GM18907 (cell line): ENCODE measurements around the gene OR2T4.
A peak's percentile ranks its signal among the peaks of the same experiment; 100 is the strongest.

Source experiments
- ATAC-seq: cut with Tn5 transposase; IDR thresholded peaks from one replicate; pipeline ENCODE4 v1.9.1; 2021; ENCODE audit warnings: mild to moderate bottlenecking, moderate library complexity; ENCODE audit not compliant: unreplicated experiment

The OR2T4 gene, protein sequence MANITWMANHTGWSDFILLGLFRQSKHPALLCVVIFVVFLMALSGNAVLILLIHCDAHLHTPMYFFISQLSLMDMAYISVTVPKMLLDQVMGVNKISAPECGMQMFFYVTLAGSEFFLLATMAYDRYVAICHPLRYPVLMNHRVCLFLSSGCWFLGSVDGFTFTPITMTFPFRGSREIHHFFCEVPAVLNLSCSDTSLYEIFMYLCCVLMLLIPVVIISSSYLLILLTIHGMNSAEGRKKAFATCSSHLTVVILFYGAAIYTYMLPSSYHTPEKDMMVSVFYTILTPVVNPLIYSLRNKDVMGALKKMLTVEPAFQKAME

DNA sequence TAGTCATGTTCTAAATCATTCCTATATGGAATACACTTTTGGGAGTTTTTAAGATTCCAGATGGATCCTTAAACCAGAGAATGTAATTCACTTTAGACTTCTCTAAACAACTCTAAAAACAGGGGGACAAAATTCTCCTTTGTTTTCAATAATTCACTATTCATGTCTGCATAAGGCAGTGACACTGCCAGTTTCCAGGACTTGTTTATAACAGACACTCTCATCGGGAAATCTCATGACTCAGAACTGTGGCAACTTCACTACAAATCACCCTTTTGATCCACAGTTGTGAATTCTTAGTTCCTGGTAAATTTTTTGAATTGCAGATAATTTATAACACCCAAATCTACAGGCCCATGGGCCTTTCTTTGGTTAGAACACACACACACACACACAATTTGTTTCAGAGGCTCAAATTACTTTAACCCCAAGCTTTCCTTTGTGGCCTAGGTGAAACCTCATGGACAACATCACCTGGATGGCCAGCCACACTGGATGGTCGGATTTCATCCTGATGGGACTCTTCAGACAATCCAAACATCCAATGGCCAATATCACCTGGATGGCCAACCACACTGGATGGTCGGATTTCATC, at the start of gene OR2T4:
OR2T4 (plus strand) TSS at position 545 of the 595 bp plus-strand sequence; CDS start at position 545, 0 bp downstream.
- no peak for ATAC-seq

DNA sequence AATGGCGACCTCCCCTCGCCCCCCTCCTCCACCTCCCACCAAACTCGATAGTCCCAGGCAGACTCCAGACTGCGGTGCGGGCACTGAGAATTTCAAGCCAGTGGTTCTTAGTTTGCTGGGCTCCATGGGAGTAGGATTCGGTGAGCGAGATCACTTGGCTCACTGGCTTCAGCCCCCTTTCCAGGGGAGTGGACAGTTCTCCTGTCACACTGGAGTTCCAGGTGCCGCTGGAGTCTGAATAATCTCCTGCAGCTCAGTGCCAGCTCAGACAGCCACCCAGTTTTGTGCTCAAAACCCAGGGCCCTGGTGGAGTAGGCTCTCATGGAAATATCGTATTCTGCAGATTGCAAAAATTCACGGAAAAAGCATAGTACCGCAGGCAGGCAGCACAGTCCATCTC, 44.7 kb upstream of the OR2T4 start:
- ATAC-seq = no peak

DNA sequence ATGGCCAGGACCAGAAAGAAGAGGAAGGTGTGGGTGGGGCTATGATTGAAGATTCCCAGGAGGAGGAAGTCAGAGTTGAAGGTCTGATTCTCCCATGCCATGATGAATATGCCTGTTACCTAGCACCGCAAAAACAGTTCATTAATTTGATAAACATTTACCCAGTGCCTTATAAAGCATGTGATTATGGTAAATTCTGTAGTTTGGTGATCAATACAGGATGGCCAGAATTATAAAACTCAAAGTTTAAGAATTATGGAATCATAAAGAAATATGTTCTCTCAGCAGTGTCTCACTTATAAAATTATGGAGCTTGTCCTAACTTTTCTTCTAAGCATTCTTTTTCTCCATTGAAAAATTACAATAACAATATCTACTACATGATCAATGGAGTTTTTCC, 37.0 kb upstream of the OR2T4 start, which contains the start of gene OR2M7:
OR2M7 (minus strand) TSS at position 101 of the 400 bp plus-strand sequence; CDS start at position 101, 0 bp downstream.
- no peak for ATAC-seq

DNA sequence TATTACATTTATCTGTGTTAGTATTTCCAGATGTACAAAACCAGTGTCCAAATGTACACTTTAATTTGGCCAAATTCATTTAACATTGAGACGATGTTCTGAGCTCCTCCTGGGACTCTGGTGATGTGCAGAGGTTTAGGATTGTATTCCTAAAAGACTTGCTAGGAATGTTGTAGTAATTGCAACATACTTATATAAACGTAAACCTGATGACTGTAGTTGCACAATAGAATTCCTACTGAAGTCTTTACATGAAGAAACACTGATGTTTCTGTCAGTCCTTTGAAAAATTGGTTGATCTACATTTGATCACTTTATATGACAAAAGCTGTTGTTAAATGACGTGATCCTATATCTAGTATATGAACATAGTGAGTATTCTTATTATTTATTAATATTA, 18.0 kb upstream of the OR2T4 start:
- ATAC-seq = no peak

DNA sequence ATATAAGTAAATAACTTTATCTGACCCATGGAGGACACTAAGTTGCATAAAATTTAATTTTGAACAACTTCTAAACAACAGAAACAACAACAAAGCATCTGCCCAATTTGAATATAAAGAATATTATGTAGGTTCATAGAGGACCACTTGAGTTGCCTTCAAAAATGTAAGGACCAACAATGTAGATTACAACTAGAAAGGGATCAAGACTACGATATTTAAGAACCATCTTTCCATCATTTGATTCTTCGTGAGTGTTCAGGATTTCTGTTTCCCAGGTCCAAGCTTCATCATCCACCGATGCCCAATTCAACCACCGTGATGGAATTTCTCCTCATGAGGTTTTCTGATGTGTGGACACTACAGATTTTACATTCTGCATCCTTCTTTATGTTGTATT, 13.0 kb upstream of the OR2T4 start, which contains the start of gene OR14C36:
OR14C36 (plus strand) TSS at position 301 of the 400 bp plus-strand sequence; CDS start at position 301, 0 bp downstream.
- no peak for ATAC-seq

DNA sequence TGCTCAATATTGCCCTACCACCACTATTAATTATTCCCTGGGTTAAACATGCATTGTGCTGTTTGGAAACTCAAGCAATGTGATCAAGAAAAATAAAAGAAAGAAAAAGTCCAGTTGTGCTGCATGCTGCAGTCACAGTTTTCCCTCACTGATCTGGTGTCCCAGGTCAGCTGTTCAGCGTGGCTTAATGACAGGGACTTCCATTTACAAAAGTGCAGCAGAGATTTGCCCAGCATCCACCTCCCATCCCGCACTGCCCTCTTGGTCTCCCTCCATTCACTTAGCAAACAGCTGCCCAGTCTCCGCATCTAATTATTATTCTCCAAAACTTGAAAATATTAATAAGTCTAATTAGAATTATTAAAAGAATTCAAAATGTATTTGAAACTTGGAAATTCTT, 2.0 kb upstream of the OR2T4 start:
- no peak for ATAC-seq

DNA sequence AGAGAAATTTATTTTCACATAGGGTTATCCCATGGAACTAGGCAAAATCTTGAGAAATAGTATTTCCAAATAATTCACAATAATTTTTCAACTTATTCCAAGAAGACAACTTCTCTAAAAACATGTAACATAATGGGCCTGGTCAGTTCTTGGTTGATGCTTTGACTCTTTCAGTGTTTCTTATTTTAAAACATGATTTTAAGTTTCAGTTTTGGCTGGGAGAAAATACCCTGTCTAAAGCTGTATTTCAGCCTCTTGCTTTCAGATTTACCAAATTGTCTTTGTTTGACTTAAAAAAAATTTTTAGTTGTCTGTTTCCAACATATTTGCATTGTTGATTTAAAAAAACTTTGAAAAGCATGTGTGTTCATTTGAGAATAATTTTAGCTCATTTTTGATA, 5.1 kb downstream of the OR2T4 start:
- no peak for ATAC-seq

DNA sequence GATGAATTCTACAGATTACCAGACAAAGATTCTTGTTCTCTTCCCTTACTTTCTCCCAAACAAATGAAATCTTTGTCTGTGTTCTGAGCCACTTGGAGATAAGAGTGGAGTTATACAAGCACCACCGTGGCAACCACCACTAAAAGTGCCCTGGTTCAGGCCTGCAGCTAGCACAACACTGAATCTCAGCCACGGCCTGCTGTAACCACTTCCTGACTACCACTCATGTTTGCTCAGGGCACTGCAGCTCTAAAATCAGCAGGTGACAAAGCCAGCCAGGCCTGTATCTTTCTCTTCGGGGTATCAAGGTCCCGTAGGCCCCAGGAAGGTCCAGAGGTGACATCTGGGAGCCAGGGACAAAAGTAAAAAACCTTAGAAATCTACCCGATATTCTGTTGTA, 10.9 kb downstream of the OR2T4 start:
- ATAC-seq = peak; percentile 74

DNA sequence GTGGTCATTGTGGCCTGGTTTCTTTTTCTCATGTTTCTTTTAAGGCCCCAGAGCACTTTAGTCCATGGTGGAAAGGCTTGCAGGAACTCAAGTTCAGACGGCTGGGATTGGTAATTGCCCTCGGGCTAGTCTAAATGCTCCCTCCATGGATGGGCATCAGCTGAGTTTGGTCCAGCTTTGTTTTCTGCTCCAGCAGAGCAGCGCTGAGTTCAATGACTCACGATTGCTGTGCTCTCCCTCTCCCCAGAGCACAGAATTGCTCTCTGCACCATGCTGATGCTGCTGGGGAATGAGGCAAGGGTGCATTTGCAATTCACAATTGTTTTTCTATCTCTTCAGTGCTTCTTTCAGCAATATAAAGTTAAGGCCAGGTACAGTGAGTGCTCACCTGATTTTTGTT, 12.3 kb downstream of the OR2T4 start:
- no peak for ATAC-seq

DNA sequence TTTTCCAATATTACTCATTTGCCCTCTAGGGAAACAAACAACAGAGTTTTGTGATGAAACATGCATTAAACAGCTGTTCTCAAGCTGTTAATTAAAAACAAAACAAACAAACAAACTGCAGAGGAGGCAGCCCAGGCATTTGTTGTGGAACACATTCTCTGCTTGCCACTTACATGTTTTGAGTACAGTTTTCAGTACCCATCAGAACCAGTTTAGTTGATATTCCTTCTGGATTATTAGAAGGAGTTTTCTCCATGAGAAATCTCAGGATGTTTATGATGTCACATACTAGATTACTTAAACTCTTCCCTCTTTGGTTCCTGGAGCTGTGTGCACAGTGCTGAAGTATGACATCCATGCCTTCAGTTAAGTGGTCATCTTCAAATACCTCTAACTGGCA, 14.0 kb downstream of the OR2T4 start, which contains the start of gene OR2T6:
OR2T6 (plus strand) TSS at position 301 of the 400 bp plus-strand sequence. CDS start 11,863 bp downstream, outside the sequence.
- no peak for ATAC-seq

DNA sequence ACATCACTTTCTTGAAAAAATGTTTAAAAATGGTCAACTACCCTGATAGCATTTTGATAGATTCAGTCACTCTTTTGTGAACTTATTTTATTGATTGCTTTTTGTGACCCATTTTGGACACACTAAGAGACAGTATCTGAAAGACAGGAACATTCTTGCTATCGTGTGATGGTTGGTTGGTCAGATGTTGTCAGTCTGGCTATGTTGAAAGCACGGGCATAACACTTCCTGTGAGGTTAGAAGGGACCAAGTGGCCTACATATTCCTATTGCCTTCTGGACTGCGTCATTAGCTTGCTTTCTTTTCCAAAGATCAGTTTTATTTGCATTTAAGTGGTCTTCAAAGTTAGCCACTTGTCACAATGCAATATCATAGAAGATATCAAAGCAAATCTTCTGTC, 15.5 kb downstream of the OR2T4 start:
- ATAC-seq = no peak

DNA sequence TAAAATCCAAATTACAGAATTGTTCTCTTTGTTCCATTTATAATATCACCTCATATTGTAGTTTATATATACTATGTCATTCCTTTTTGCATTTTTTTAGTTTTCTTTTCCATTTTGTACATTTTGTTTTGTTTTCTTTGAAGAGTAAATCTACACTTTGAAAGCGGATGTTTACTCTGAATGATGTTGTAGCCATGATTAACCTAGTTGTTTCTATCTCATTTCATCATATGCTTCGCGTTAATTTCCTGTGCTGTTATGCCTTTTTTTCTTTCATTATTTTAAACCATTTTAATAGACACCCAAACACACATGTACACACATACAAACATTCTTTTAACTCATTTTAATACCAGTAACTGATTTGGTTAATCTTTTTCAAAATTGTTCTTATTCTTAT, 19.4 kb downstream of the OR2T4 start:
- ATAC-seq = no peak

DNA sequence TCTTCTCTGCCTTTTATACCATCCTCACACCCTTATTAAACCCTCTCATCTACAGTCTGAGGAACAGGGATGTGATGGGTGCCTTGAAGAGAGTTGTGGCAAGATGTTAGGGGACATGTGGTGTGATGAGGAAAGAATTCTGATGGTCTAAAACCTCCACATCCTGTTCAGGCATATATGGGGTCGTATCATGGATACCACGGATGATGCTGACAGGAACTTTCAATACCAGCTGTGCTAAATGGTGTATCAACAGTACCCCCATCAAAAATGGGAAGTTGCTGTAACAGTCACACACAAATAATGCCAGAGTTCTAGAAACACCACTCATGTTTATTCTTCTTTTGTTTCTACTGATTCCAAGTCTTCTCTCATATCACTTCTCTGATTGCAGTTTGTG, 27.0 kb downstream of the OR2T4 start:
- ATAC-seq = no peak

DNA sequence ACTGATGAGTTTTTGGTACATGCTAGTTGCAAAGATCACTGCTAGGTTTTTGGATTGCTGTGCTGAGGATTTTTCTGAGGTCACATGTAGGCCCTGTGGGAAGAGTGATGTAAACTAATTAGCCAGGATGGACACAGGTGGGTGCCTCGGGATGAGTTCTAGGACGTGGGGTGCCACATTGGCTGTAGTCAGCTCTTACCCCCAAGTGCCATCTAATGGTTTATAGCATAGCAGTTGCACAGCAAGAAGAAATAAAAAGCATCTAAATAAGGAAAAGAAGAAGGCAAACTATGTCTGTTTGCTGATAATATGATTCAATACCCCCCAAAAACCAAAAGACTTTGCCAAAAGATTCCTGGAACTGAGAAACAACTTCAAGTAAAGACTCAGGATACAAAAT, 31.6 kb downstream of the OR2T4 start:
- ATAC-seq = no peak

DNA sequence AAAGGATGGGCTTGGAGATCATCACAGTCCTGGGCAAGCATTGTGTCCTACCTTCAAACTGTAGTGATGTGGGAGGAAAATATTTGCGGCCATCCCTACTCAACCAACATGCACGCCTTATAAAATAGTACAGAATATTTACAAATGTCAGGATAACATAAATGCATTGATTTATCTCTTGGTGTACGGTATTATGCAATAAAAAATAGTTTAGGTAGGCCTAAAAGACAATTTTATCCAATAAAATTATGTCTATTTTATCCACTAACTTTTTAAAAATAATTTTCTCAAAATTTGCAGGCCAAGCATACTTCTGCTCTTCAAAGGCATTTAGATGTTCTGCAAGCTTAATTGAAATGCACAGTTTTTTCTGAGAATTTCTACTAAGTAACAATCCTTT, 41.3 kb downstream of the OR2T4 start, which contains the start of gene OR2T1:
OR2T1 (plus strand) TSS at position 301 of the 400 bp plus-strand sequence. CDS start 3,100 bp downstream, outside the sequence.
- no peak for ATAC-seq

DNA sequence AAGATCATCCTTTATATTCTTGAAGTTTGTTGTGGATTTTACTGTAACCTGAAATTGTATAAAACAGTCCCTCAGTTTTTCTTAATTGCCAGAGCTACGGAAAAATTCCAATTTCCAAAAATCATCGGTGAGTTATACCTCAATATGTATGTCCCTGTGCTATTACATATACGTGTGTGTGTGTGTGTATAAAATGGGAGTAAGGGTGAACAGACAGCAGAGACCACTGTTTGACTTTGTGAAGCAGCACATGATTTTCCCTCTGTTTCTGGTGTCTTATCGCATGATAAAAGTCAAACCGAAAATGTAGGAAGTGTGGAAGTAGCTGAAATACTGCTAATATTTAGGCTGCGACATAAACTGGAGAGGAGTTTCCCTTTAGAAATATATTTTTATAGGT, 42.6 kb downstream of the OR2T4 start:
- no peak for ATAC-seq

DNA sequence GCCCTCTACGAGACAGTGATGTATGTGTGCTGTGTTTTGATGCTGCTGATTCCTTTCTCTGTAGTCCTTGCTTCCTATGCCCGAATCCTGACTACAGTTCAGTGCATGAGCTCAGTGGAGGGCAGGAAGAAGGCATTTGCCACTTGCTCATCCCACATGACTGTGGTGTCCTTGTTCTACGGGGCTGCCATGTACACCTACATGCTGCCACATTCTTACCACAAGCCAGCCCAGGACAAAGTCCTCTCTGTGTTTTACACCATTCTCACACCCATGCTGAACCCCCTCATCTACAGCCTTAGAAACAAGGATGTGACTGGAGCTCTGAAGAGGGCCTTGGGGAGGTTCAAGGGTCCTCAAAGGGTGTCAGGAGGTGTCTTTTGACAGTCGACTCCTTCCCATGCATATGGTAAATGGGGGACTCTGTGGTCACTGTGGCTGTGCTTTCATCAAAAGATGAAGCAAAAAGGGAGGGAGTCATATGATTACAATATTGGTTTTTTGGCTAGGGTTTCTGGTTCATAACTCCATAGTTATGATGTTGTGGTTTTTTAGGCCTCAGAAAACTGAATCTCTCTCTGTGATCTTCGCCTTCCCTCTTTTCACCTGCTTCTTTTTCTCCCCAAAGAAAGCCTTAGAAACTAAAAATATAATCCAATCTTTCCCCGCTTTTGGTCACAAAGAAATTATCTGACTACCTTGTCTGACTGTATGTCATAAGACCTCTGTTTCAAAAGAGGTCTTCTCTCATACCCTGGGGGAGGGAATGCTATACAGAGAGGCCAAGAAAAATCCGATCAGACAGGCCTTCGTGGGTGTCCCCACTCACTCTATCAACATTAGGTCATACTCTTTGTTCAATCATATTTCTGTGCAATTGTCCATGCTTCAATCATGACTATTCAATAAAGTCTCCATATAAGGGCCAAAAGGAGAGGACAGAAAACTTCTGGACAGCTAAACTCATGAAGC, 45.5 kb downstream of the OR2T4 start:
- ATAC-seq = no peak
